OCI-LY3 (cell line): ENCODE results near the gene NCKAP5.

ENCODE experiments used
- CTCF ChIP-seq: fragments of 200-600, 300-600 bp; sonication (generic); IDR thresholded peaks from 2 replicates; pipeline ENCODE4 v1.5.1; 2014; ENCODE audit warnings: antibody characterized with exemption, low read length, low read depth
- EZH2phosphoT487 ChIP-seq: fragments of 200-600 bp; shearing (Covaris generic); IDR thresholded peaks from 2 replicates; pipeline ENCODE4 v1.6.1; 2018; ENCODE audit warnings: antibody characterized with exemption, mixed run types, low read depth

GRCh38 chr2:132909427-132909826 is 658.8 kb downstream of the NCKAP5 start:
- no peak for TF ChIP-seq CTCF
- no peak for TF ChIP-seq EZH2phosphoT487
